ENCODE measurements around the gene CKS2. TPM values are rescaled to one million over a fixed set of nuclear protein-coding genes. Genes with fewer than 3 reads are reported as not detected.

Gene CKS2
- total and polyA plus RNA-seq, 2 of the 8 experiments (the other 6 are each of a cell fraction or from before 2014, with no cell fraction given) = 337 to 689 TPM

- no peak for TF ChIP-seq ATF3 (IDR thresholded peaks at IDR 0.05; ENCODE audit: insufficient read depth, low read depth, low read length)
- peak; percentile 7 to 60; a peak in 2 of 3 replicates for TF ChIP-seq POLR2A (IDR thresholded peaks at IDR 0.05; ENCODE audit: control extremely low read depth in 1 of 2, low read depth in 2 of 2, low read length in 2 of 2)
- 0 out of 4 replicates have a peak, but pooled peaks of 1 of the 2 experiments have one; percentile 40 for TF ChIP-seq SIN3A (conservative IDR thresholded peaks at IDR 0.05 in 1 of 2, IDR thresholded peaks at IDR 0.05 in 1 of 2; ENCODE audit: low read depth in 1 of 2, low read length in 2 of 2)
- peak in 1 of 2 experiments; percentile 77; a peak in 1 of 4 replicates for TF ChIP-seq HDAC2 (IDR thresholded peaks at IDR 0.05; ENCODE audit: borderline replicate concordance in 1 of 2, low read depth in 2 of 2, low read length in 2 of 2)
- 2% methylated on average over 34 of the region's 54 CpGs; no CpG with 5 or more reads in 1 of the 2 experiments for WGBS, 2 experiments (ENCODE audit: extremely low coverage in 1 of 2, insufficient coverage in 1 of 2, insufficient read length in 1 of 2, insufficient replicate concordance in 2 of 2, low coverage in 1 of 2, low lambda C conversion rate in 2 of 2, missing lambda C conversion rate in 1 of 2)
- no peak overlapping the region for H2BK15ac ChIP-seq (ENCODE audit: low read length)
- peaks cover 15 to 24% of the 10 kb centered on the region in 2 experiments for H4K20me1 ChIP-seq (replicated peaks in 1 of 2; ENCODE audit: control insufficient read depth in 1 of 2, insufficient read depth in 2 of 2, low read length in 2 of 2)
- peak overlapping the region; percentile 86 for H3K27ac ChIP-seq (ENCODE audit: low read depth, low read length)
- peaks cover 40 to 62% of the 10 kb centered on the region in 2 experiments for H3K79me2 ChIP-seq (ENCODE audit: control insufficient read depth in 1 of 2, insufficient read depth in 2 of 2, low read length in 2 of 2)
- H3K4me1 ChIP-seq (replicated peaks in 1 of 4; ENCODE audit: control insufficient read depth in 3 of 4, insufficient read depth in 4 of 4, low read length in 3 of 4) = peaks cover 0 to 7% (median 4%) of the 10 kb centered on the region in 4 experiments; a peak in 5 of 7 replicates
- no peaks in the 10 kb centered on the region for H3K9me3 ChIP-seq (ENCODE audit: insufficient read depth in 2 of 2, low read depth in 1 of 2, low read length in 1 of 2)
- H3K23ac ChIP-seq (ENCODE audit: insufficient read length) = no peak overlapping the region
- no peaks in the 10 kb centered on the region for H3K27me3 ChIP-seq (replicated peaks in 1 of 4; ENCODE audit: control insufficient read depth in 3 of 4, extremely low read depth in 1 of 4, insufficient read depth in 3 of 4, low read length in 3 of 4)
- H2BK12ac ChIP-seq (ENCODE audit: low read depth, low read length) = no peak overlapping the region
- H3K23me2 ChIP-seq (ENCODE audit: low read depth, low read length) = 0 out of 2 replicates have a peak, but pooled peaks cover 2% of the 10 kb centered on the region
- ChIA-PET CTCF (ENCODE audit: partially characterized antibody) (no interaction called here), POLR2A (ENCODE audit: partially characterized antibody) (interaction anchor here (0.7 to 2.5 kb wide), 13 partner anchors 8 to 301 kb away, joined by 3 to 33 read pairs (median 3); partner anchors contain the start of genes SECISBP2 and SHC3)
- H4K91ac ChIP-seq (replicated peaks; ENCODE audit: insufficient read length, low read length) = peak overlapping the region; percentile 96
- DNase-seq (ENCODE audit: low read depth in 1 of 2, low spot score in 2 of 2) (no peak), FAIRE-seq (no peak)
- no peak overlapping the region for H2AFZ ChIP-seq (ENCODE audit: low read length)
- H2BK20ac ChIP-seq (ENCODE audit: low read length) = no peak overlapping the region
- peaks cover 5 to 46% (median 15%) of the 10 kb centered on the region in 4 experiments; a peak in 6 of 8 replicates for H3K36me3 ChIP-seq (ENCODE audit: control insufficient read depth in 2 of 4, insufficient read depth in 4 of 4, low read length in 3 of 4)
- H2BK5ac ChIP-seq (ENCODE audit: low read depth, low read length) = peak overlapping the region; percentile 87
- H3K4me2 ChIP-seq (ENCODE audit: insufficient read depth in 1 of 2, low read depth in 2 of 2, low read length in 2 of 2) = peak overlapping the region; percentile 58 to 67
- peak overlapping the region; percentile 91; the same call in 1 of the 2 replicates for H3K18ac ChIP-seq (ENCODE audit: extremely low read depth, low read length)
- peak overlapping the region; percentile 93 for H4K5ac ChIP-seq (ENCODE audit: insufficient read length, low read depth, low read length)
- H2AK5ac ChIP-seq (ENCODE audit: low read depth, low read length) = no peak overlapping the region
- H3K56ac ChIP-seq (replicated peaks; ENCODE audit: insufficient read length, low read depth, low read length) = peak overlapping the region; percentile 95
- peak overlapping the region; percentile 97 for H4K8ac ChIP-seq (ENCODE audit: extremely low read depth, insufficient read depth, low read length)
- H3K14ac ChIP-seq (ENCODE audit: insufficient read length) = no peak overlapping the region
- H2BK120ac ChIP-seq (replicated peaks; ENCODE audit: low read depth, low read length) = no peak overlapping the region
- peak overlapping the region; percentile 91 to 100 (median 98) for H3K4me3 ChIP-seq (ENCODE audit: extremely low read depth in 1 of 4, insufficient read depth in 2 of 4, low read depth in 3 of 4, low read length in 4 of 4)
- peak overlapping the region; percentile 85 to 94 (median 92) for H3K9ac ChIP-seq (replicated peaks in 1 of 4; ENCODE audit: extremely low read depth in 1 of 4, low read depth in 3 of 4, low read length in 3 of 4)
- peaks cover 3% of the 10 kb centered on the region; the same call in 1 of the 2 replicates for H3K79me1 ChIP-seq (ENCODE audit: low read depth, low read length)
- H3K4ac ChIP-seq (replicated peaks; ENCODE audit: insufficient read length, low read depth, low read length) = peak overlapping the region; percentile 57
These were observed 589 bp downstream of the CKS2 start for GRCh38 chr9:89311346-89312221.

Data from H1 (cell line).